HUDEP-2 (cell line): ENCODE results near the gene MAPK8IP3.

ENCODE experiments used
- DNase-seq, 76 experiments: peaks; one replicate each; lab custom pipeline; 2025; ENCODE audit not compliant: unreplicated experiment in 76 of 76; lab: John Stamatoyannopoulos, UW

MAPK8IP3 gene, protein sequence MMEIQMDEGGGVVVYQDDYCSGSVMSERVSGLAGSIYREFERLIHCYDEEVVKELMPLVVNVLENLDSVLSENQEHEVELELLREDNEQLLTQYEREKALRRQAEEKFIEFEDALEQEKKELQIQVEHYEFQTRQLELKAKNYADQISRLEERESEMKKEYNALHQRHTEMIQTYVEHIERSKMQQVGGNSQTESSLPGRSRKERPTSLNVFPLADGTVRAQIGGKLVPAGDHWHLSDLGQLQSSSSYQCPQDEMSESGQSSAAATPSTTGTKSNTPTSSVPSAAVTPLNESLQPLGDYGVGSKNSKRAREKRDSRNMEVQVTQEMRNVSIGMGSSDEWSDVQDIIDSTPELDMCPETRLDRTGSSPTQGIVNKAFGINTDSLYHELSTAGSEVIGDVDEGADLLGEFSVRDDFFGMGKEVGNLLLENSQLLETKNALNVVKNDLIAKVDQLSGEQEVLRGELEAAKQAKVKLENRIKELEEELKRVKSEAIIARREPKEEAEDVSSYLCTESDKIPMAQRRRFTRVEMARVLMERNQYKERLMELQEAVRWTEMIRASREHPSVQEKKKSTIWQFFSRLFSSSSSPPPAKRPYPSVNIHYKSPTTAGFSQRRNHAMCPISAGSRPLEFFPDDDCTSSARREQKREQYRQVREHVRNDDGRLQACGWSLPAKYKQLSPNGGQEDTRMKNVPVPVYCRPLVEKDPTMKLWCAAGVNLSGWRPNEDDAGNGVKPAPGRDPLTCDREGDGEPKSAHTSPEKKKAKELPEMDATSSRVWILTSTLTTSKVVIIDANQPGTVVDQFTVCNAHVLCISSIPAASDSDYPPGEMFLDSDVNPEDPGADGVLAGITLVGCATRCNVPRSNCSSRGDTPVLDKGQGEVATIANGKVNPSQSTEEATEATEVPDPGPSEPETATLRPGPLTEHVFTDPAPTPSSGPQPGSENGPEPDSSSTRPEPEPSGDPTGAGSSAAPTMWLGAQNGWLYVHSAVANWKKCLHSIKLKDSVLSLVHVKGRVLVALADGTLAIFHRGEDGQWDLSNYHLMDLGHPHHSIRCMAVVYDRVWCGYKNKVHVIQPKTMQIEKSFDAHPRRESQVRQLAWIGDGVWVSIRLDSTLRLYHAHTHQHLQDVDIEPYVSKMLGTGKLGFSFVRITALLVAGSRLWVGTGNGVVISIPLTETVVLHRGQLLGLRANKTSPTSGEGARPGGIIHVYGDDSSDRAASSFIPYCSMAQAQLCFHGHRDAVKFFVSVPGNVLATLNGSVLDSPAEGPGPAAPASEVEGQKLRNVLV (N-terminal part only)

DNA sequence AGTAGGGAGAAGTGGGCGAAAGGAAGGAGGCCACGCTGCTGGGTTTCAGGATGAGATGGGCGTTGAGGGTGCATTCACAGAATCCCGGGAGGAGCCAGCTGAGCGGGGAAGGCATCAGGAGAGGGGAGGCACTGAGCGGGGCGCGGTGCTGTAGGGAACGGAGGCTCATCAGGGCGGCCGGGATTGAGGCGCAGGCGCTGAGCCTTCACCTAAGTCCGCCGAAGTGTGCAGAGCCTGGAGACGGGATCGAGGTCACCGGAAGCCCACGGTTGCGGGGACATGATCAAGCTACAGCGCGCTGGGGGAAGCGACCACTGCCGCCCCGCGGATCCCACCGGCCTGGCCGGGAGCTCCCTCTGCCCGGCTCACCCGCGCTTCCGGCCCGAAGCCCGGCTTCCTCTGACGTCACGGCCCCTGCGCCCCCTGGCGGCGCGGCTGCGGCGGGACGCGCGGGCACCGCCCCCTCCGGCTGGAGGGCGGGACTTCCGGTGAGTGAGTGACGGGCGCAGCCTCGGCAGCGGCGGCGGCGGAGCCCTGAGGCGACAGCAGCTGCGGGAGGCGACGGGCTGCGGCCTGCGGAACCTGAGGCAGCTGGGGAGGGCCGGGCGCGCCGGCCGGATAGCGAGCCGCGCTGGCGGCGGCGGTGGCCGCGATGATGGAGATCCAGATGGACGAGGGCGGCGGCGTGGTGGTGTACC lies at the start of gene MAPK8IP3:
MAPK8IP3 (plus strand) TSS at position 508 of the 698 bp plus-strand sequence; CDS start at position 653, 145 bp downstream.
- DNase-seq = peak in 73 of 76 experiments; percentile 37 to 95 (median 83)

DNA sequence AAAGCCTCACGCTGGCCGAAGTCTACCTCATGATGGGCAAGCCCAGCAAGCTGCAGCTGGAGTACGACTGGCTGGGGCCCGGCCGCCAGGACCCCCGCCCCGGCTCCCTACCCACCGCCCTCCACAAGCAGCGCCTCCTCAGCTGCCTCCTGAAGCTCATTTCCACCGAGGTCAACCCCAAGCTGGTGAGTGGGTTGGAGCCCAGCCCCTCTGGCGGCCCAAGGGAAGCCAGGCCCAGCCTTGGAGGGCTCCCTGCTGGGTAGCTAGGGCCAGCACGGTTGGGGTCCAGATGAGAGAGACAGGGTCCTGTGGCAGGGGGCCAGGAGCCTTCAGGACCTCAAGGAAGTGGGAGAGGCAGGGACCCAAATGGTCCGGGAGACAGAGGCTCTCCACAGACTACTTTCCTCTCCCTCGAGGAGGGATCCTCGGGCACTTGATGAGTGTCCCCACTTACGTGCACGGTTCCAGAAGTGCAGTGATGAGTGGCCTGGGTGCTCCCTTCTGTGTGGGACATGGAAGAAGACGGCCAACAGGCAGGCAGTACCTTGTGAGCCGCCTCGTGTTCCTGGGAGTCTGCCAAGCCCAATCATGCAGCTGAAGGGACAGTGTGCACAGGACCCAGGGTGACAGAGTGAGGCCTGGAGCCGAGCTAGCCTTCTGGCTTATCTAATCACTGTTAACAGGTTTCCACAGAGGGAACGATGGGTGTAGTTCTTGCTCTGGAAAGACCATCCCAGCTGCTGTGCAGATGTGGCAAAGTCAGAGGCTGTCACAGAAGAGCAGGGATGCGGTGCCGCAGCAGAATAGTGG lies 49.0 kb upstream of the MAPK8IP3 start:
- DNase-seq = peak in 75 of 76 experiments; percentile 27 to 93 (median 81)

DNA sequence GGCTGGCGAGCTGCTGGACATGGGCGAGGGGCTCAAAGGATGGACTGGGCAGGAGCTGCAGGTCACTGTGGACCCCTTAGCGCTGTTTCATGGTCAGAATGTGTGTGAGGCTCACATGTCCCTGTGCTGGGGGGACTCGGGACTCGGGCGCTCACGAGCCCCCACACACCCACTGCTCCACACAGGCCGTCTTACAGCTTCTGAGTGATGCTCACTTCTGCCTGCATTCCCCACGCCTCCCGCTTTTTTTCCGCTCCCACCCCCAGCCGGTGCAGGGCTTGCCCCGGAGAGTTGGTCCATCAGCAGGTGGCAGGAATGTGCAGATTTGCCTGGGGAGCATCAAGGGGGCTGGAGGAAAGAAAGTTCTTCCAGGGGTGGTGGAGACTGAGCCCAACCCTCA lies 48.2 kb upstream of the MAPK8IP3 start:
- DNase-seq = no peak

DNA sequence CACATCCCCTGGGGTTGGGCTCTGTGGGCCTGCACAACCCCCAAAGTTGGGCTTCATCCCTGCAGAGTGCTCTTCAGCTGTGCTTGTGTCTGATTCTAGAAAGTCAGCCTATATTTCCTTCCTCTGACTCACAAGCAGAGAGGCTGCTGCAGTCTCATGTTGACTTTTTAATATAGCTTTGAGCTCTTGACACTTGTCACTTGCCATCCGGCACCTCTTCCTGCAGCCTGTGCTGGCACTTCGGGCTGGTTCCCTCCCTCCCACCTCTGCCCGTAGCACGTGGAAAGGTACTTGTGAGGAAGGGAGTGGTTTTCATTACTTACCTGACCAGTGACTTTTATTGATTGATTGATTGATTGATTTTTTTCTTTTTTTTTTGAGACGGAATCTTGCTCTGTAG lies 47.0 kb upstream of the MAPK8IP3 start:
- DNase-seq = no peak

DNA sequence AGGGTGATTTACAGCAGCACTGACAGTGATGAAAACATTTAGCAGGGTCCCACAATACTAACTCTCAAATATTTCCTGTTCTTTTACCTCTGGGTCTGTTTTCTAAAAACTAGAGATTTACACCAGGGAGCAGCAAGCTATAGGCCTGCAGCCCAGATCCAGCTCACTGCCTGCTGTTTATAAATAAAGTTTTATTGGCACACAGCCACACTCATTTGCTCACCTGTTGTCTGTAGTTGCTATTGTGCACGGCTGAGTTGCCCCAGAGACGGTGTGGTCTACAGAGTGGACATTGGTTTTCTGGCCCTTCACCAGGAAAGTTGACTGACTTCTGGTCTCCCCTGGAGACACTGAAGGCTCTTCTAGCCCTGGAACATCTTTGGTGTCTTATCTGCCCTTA lies 44.2 kb upstream of the MAPK8IP3 start:
- no peak for DNase-seq

DNA sequence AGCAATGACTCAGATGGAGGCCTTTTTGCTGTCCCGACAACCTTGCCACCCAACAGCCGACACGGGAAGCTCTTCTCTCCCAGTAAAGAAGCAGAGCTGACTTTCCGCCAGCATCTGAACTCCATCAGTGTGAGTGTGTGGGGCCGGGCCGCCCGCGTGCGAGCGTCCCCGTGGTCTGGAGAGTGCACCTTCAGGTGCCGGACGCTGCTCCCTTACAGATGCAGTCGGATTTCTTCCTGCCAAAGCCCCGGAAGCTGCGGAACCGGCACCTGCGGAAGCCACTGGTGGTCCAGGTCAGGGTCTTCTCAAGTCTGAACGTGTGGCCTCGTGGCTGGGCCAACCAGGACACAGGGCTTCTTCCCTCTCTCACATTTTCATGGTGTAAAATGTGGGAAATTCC lies 43.5 kb upstream of the MAPK8IP3 start:
- no peak for DNase-seq

DNA sequence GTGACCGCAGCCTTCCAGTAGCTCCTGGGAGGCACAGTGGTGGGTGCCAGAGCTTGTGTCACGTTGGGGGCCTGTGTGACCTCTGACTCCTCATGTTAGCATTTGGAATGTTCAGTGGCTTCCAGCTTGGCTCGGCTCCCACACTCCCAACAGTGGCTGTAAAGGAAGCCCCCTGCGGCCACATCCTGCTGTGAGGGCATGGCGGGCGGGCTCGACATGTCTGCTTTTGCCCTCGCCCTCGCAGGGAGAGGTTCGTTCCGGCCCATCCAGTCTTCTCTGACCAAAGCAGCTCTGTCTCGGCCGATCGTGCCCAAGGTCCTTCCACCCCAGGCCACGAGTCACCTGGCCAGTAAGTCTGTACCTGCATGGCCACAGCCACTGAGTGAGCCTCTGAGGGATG lies 40.2 kb upstream of the MAPK8IP3 start:
- no peak for DNase-seq

DNA sequence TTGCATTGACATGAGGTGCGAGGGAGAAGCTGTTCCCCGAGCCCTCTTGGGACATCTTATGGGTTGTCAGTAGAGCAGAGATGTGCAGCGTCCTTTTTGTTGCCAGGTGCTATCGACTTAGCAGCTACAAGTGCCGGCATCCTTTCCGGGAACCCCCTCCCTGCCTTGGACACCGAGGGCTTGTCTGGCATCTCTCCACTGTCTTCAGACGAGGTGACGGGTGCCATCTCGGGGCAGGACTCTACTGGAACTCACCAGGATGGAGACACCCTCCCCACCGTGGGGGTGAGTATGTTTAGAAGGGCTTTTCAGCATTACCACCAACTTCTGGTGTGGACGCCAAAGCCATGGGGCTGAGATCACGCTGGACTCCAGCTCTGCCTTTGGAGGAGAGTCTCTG lies 39.7 kb upstream of the MAPK8IP3 start:
- DNase-seq = no peak

DNA sequence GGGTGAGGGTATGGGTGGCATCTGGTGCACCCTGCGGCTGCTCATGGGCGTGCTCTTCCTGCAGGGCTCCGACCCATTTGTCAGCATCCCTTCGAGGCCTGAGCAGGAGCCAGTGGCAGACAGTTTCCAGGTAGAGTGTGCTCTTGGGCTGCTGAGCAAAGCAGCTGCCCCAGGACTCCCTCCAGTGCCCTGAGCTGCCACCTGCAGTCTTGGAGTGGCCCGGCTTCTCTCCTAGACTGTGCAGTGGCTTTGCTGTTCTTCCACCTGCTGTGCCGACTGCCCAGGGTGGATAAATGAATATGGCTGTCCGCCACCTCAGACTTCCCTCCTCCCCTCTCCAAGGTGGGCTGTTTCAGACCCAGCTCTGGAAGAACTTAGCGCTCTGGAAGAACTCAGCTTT lies 38.7 kb upstream of the MAPK8IP3 start:
- DNase-seq = no peak

DNA sequence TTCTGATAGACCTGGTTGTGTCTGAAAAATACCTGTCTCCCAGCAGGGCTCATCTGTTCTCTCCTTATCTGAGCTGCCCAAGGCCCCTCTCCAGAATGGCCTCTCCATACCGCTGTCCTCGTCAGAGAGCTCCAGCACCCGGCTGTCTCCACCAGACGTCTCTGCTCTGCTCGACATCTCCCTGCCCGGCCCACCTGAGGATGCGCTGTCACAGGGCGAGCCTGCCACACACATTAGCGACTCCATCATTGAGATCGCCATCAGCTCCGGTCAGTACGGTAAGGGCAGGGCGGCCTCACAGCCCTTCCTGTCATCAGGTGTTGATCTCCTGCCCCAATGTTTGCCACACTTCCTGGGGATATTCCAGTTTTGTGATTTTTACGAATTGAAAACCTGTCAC lies 38.1 kb upstream of the MAPK8IP3 start:
- no peak for DNase-seq

DNA sequence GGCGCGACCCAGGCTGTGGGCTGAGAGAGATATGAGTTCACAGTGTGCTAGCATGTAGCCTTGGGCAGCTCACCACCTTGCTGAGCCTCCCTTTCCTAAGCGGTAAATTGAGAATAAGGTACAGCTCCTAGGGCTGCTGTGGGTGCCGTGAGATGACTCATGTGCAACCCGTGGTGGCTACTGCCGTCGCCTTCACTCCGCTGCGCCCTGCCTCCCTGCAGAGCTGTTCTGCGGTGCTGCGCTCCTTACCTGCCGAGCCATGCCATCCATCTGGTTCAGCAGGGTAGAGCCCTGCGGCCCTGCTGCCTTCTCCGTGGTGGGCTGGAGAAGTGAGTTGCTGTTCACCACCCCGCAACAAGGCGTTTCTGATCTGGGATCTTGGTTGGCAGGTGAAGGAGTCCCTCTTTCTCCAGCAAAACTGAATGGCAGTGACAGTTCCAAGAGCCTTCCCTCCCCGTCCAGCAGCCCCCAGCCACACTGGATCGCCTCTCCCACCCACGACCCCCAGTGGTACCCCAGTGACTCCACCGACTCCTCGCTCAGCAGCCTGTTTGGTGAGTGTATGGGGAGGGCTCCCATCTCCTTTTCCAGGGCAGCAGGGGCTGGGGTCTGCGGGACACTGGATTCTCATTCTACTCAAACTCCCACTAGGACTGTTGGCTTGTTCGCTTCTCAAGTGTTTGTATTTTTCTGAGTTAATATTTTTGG lies 37.2 kb upstream of the MAPK8IP3 start:
- DNase-seq = no peak

DNA sequence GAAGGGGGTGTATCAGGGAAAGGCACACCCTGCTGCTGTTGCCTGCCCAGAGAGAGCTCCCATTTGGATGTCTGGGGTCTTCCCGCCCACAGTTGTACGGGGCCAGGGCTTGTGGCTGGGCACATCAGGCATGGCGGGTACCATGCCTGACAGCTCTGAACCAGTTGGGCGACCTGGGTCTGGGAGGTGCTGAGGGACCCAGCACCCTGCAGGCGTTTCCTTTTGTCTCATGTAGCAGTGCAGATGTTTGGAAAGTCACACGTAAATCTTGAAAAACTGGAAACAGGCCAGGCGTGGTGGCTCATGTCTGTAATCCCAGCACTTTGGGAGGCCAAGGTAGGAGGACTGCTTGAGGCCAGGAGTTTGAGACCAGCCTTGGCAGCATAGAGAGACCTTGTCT lies 36.3 kb upstream of the MAPK8IP3 start:
- no peak for DNase-seq

DNA sequence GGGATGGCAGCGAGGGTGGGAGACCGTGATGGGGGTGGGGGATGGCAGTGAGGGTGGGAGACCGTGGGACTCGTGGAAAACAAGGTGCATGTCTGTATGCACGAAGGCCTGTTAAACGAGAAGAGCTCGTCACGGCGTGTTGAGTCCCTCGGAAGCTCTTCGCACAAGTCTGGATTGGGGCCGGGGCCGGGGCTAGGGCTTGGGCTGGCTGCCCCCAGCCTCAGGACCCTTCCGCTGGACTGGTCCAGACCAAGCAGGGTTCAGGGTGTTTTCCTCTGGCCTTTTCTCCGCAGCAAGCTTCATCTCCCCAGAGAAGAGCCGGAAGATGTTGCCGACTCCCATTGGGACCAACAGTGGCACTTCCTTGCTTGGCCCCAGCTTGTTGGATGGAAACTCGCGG lies 35.6 kb upstream of the MAPK8IP3 start:
- DNase-seq = no peak

DNA sequence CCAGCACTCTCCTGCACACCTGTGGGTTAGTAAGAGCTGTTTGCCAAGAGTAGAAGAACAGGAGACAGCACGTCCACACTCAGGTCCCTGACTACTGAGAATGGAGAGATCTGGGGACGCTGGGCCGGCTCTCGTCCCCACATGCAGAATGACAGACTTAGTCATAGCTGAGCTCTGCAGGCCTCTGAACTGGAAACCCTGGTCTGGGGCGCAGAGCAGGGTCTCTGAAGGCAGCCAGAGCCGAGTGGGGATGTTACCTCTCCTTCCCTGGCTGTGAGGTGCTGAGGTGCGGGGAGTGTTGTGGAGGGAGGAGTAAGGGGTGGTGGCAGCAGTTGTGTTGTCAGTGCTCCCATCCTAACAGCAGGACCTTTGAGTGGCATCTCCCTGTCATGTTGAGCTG lies 35.1 kb upstream of the MAPK8IP3 start:
- DNase-seq = no peak

DNA sequence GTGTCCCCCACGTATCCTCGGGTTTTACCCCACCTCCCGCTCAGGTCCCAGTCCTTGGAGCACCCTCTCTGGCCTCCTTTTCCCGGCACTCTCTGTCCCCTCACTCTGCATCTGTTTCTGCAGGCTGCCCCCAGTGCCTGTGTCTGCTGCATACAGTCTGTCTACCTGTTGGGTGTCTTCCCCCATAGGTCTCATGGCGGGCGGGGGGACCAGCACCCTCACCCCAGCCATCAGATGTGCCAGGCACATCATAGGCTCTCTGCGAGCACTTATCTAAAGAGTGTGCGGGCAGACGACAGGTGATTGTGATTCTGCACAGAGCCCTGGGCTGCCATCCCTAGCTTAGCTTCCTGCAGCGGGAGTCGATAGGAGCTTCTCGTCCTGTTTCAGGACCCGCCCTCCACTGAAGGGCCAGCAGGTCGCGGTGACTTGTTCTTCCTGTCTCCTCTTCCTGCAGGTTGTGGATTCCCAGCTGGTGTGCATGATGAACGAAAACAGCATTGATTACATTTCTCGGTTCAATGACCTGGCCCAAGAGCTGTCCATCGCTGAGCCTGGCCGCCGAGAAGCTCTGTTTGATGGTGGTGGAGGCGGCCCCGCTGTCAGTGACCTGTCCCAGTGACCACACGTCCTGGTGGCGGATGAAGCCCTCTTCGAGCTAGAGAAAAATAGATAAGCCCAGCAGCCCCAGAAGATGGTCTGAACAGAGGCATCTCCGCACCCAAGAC lies 32.4 kb upstream of the MAPK8IP3 start:
- no peak for DNase-seq

DNA sequence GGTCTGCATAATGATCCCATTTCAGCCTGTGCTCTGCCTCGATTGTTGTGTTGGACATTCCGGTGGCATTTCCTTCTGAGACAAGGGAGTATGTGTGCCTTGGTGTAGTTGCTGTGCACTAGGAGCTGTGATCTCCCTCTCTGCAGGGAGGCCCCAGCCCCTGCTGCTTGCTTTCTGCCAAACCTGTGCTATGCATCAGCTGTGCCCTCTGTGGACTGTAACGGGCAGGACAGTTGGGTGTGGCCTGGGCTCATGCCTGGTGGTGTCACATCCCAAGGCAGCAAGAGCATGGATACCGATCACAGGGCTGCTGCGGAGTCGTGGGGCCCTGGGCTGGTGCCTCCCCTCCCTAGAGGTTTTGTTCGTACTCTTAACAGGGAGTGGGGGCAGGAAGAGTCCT lies 31.7 kb upstream of the MAPK8IP3 start:
- DNase-seq = peak in 1 of 76 experiments; percentile 13

DNA sequence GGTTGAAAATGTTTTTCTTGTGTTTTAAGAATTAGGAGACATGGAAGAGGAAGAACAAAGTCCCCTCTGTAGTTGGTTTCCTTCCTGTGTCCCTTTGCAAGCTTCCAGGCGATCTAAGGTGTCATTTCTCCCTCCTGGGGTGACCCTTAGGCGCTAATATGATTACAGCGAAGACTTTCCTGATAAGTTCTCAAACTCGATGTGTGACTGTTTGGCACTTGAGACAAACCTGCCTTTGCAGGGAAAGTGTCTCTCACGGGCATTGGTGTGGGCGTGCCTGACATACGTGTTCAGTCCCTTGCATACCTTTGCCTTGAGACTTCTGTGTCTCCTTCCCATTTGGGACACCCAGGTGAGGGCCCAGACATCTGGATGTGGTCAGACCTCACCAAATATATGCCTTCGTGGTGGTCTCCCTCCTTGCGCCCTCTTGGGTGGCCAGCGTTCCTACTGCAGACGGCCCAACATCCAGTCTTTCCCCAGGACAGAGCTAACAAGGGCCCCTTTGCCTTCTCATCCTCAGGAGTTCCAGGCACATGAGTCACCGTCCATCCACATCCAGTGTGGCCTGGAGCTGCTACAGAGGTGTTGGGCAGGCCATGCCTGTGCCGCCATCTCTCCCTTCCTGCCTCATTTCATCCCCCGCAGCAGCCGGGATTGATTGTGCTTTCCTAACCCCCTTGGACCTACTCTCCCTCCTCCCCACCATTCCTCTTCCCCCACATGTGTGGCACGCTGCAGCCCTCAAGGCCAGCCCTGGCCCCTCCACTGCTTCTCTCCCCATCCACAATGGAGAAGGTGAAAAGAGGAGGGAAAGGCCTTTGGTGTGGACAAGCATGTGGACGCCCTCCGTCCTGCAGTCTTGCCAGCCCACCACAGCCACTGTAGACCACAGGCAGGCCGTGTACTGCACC lies 31.0 kb upstream of the MAPK8IP3 start:
- DNase-seq = no peak
